Tongue (tissue), 1 donor: ENCODE data around the gene HARBI1. TPM values are rescaled to one million over a fixed set of nuclear protein-coding genes. Genes with fewer than 3 reads are reported as not detected.

Experiments
- total RNA-seq: library from RNA; depleted of rRNA; stranded (reverse); fragments of >200 nt; gene quantifications from one replicate; pipeline ENCODE4 v1.2.3, GENCODE V29; 2014

The HARBI1 gene
- total RNA-seq, 1 donor from 2014 or later, result 1.0 TPM

Other genes with a start within 250 kb of the HARBI1 start
- gene MDK, start 235.6 kb downstream of the HARBI1 start, total RNA-seq, result 81.8 TPM
- gene CHRM4, start 225.5 kb downstream of the HARBI1 start, total RNA-seq, result not detected
- 27.8 TPM for gene AMBRA1, start 23.2 kb downstream of the HARBI1 start, total RNA-seq
- 56.8 TPM for gene ATG13, start 326 bp upstream of the HARBI1 start, total RNA-seq
- gene ARHGAP1, start 83.4 kb upstream of the HARBI1 start, total RNA-seq, result 23.4 TPM
- 8.2 TPM for gene ZNF408, start 83.8 kb upstream of the HARBI1 start, total RNA-seq
- not detected for gene F2, start 102.0 kb upstream of the HARBI1 start, total RNA-seq
- 65.5 TPM for gene CKAP5, start 229.1 kb upstream of the HARBI1 start, total RNA-seq